MM.1S (cell line): ENCODE measurements around the gene ACSL5.
"Not testable (repeated sequence)": the region's sequence is repeated elsewhere in the genome, so short reads cannot be mapped to it uniquely, and the experiment has no call there.

Experiments
- DNase-seq: peaks from one replicate; pipeline ENCODE4 v3.0.0-alpha.2; 2015
- H2AFZ ChIP-seq: fragments of 300-600 bp; sonication (generic); 2 replicates; pipeline ENCODE4 v1.6.0; 2016; ENCODE audit warnings: antibody characterized with exemption, low read length
- H3F3A ChIP-seq: fragments of 300-600 bp; sonication (generic); 2 replicates; pipeline ENCODE4 v1.6.1; 2016; ENCODE audit warnings: mild to moderate bottlenecking, antibody characterized with exemption, low read length, moderate library complexity, mixed read lengths; ENCODE audit not compliant: insufficient read depth
- H3K27ac ChIP-seq: fragments of 300-600 bp; sonication (generic); 2 replicates; pipeline ENCODE4 v1.5.1; 2016; ENCODE audit warnings: mild to moderate bottlenecking, low read length
- H3K27me3 ChIP-seq: fragments of 300-600 bp; sonication (generic); replicated peaks from 2 replicates; pipeline ENCODE4 v1.6.0; 2016; ENCODE audit warnings: low read length; ENCODE audit not compliant: insufficient read depth
- H3K36me3 ChIP-seq: fragments of 300-600 bp; sonication (generic); replicated peaks from 2 replicates; pipeline ENCODE4 v1.6.1; 2016; ENCODE audit warnings: mild to moderate bottlenecking, low read length, mixed read lengths; ENCODE audit not compliant: insufficient read depth
- H3K4me1 ChIP-seq: fragments of 300-600 bp; sonication (generic); 2 replicates; pipeline ENCODE4 v1.6.1; 2016; ENCODE audit warnings: low read length, mixed read lengths
- H3K4me2 ChIP-seq: fragments of 300-600 bp; sonication (generic); 2 replicates; pipeline ENCODE4 v1.6.0; 2016; ENCODE audit warnings: low read depth, low read length
- H3K4me3 ChIP-seq: fragments of 300-600 bp; sonication (generic); 2 replicates; pipeline ENCODE4 v1.5.1; 2016; ENCODE audit warnings: low read length, mixed read lengths
- H3K79me2 ChIP-seq: fragments of 300-600 bp; sonication (generic); 2 replicates; pipeline ENCODE4 v1.6.1; 2016; ENCODE audit warnings: mixed run types, low read length, mixed read lengths
- H3K9ac ChIP-seq: fragments of 300-600 bp; sonication (generic); 2 replicates; pipeline ENCODE4 v1.6.1; 2016; ENCODE audit warnings: low read length, mixed read lengths
- H3K9me2 ChIP-seq: fragments of 300-600 bp; sonication (generic); replicated peaks from 2 replicates; pipeline ENCODE4 v1.6.1; 2016; ENCODE audit warnings: mild to moderate bottlenecking, low read length, mixed read lengths; ENCODE audit not compliant: insufficient read depth
- H3K9me3 ChIP-seq: fragments of 300-600 bp; sonication (generic); replicated peaks from 2 replicates; pipeline ENCODE4 v1.6.1; 2016; ENCODE audit warnings: mild to moderate bottlenecking, low read length, mixed read lengths; ENCODE audit not compliant: insufficient read depth
- H4K20me1 ChIP-seq: fragments of 300-600 bp; sonication (generic); 2 replicates; pipeline ENCODE4 v1.6.1; 2016; ENCODE audit warnings: mild to moderate bottlenecking, low read length, moderate library complexity, mixed read lengths; ENCODE audit not compliant: insufficient read depth
- CTCF ChIP-seq: fragments of 300-600 bp; sonication (generic); IDR thresholded peaks from 2 replicates; pipeline ENCODE4 v1.5.1; 2016; ENCODE audit warnings: antibody characterized with exemption, low read length, mixed read lengths
- EZH2 ChIP-seq: fragments of 300-600 bp; sonication (generic); optimal IDR thresholded peaks from 2 replicates; pipeline ENCODE3; 2017; ENCODE audit warnings: low read depth, mild to moderate bottlenecking, antibody characterized with exemption, low read length, mixed read lengths
- EZH2phosphoT487 ChIP-seq: fragments of 300-600 bp; sonication (generic); IDR thresholded peaks from 2 replicates; pipeline ENCODE4 v1.6.1; 2018; ENCODE audit warnings: antibody characterized with exemption, low read length

ACSL5 gene

GRCh38 chr10:112397592-112397991 is 23.7 kb downstream of the ACSL5 start:
- no peak overlapping the region for H3K27ac ChIP-seq
- no peak overlapping the region for H2AFZ ChIP-seq
- no peaks in the 10 kb centered on the region for H3K36me3 ChIP-seq
- no peak for DNase-seq
- no peaks in the 10 kb centered on the region for H3K9me3 ChIP-seq
- H3F3A ChIP-seq, result no peaks in the 10 kb centered on the region
- no peak overlapping the region for H3K9ac ChIP-seq
- no peak overlapping the region for H3K4me2 ChIP-seq
- H3K79me2 ChIP-seq, result no peaks in the 10 kb centered on the region
- no peaks in the 10 kb centered on the region for H3K4me1 ChIP-seq
- no peak overlapping the region for H3K4me3 ChIP-seq
- no peaks in the 10 kb centered on the region for H4K20me1 ChIP-seq
- no peaks in the 10 kb centered on the region for H3K9me2 ChIP-seq
- no peaks in the 10 kb centered on the region for H3K27me3 ChIP-seq
- TF ChIP-seq EZH2 (no peak), CTCF (no peak), EZH2phosphoT487 (no peak)

GRCh38 chr10:112402917-112403316 is 29.0 kb downstream of the ACSL5 start:
- no peak overlapping the region for H3K4me2 ChIP-seq
- TF ChIP-seq EZH2 (no peak), EZH2phosphoT487 (no peak), CTCF (no peak)
- H3K4me3 ChIP-seq, result no peak overlapping the region

GRCh38 chr10:112404617-112405016 is 30.7 kb downstream of the ACSL5 start:
- no peak overlapping the region for H3K9ac ChIP-seq
- H3K36me3 ChIP-seq, result no peaks in the 10 kb centered on the region; the same call in 1 of the 2 replicates
- no peak overlapping the region for H3K4me3 ChIP-seq
- no peaks in the 10 kb centered on the region for H3K79me2 ChIP-seq
- no peak overlapping the region for H3K4me2 ChIP-seq
- no peaks in the 10 kb centered on the region for H3K4me1 ChIP-seq
- H3K9me3 ChIP-seq, result no peaks in the 10 kb centered on the region
- H3K27ac ChIP-seq, result no peak overlapping the region
- no peaks in the 10 kb centered on the region for H4K20me1 ChIP-seq
- H3F3A ChIP-seq, result no peaks in the 10 kb centered on the region
- H3K27me3 ChIP-seq, result no peaks in the 10 kb centered on the region
- no peak overlapping the region for H2AFZ ChIP-seq
- H3K9me2 ChIP-seq, result no peaks in the 10 kb centered on the region
- DNase-seq, result no peak
- no peak for TF ChIP-seq CTCF
- TF ChIP-seq EZH2, result no peak
- TF ChIP-seq EZH2phosphoT487, result no peak

More at GRCh38 chr10:112402917-112403316, 29.0 kb downstream of the ACSL5 start:
- no peaks in the 10 kb centered on the region for H3F3A ChIP-seq
- no peak overlapping the region for H2AFZ ChIP-seq
- H4K20me1 ChIP-seq, result no peaks in the 10 kb centered on the region
- H3K79me2 ChIP-seq, result no peaks in the 10 kb centered on the region
- no peak overlapping the region for H3K27ac ChIP-seq
- H3K9ac ChIP-seq, result no peak overlapping the region
- H3K36me3 ChIP-seq, result no peaks in the 10 kb centered on the region; the same call in 1 of the 2 replicates
- H3K4me1 ChIP-seq, result no peaks in the 10 kb centered on the region
- no peaks in the 10 kb centered on the region for H3K9me3 ChIP-seq
- H3K27me3 ChIP-seq, result no peaks in the 10 kb centered on the region
- DNase-seq, result no peak
- no peaks in the 10 kb centered on the region for H3K9me2 ChIP-seq

- H3K36me3 ChIP-seq, H3K4me3 ChIP-seq, H3K27me3 ChIP-seq, H3K79me2 ChIP-seq, H3F3A ChIP-seq, H3K4me1 ChIP-seq, H3K27ac ChIP-seq, H2AFZ ChIP-seq, H3K9ac ChIP-seq, H4K20me1 ChIP-seq, DNase-seq, H3K9me3 ChIP-seq, H3K9me2 ChIP-seq, H3K4me2 ChIP-seq: not testable (repeated sequence)
Measured at GRCh38 chr10:112406806-112407205, 32.9 kb downstream of the ACSL5 start.
